Gastrocnemius medialis (tissue), 4 donors: ENCODE results near the gene HYAL1.

Experiments used
- CTCF ChIP-seq, 5 experiments: fragments of 450-650 bp in 3 of 5; fragments of 200-600 bp in 2 of 5; sonication (generic) in 2 of 5; IDR thresholded peaks in 4 of 5; conservative IDR thresholded peaks in 1 of 5; 1 replicate in 4 of 5; 2 replicates in 1 of 5; pipeline ENCODE4 v1.5.1; 2016 to 2019; ENCODE audit warnings: antibody characterized with exemption in 5 of 5, mild to moderate bottlenecking in 3 of 5, moderate library complexity in 3 of 5
- POLR2A ChIP-seq, 2 donors: fragments of 450-650 bp; IDR thresholded peaks; one replicate each; pipeline ENCODE4 v1.6.1; 2017; ENCODE audit warnings: antibody characterized with exemption in 2 of 2, mild to moderate bottlenecking in 2 of 2, moderate library complexity in 2 of 2

GRCh38 chr3:50351323-50351697 is 47.9 kb upstream of the HYAL1 start:
- no peak for TF ChIP-seq CTCF (IDR thresholded peaks at IDR 0.05 in 4 of 5, conservative IDR thresholded peaks at IDR 0.05 in 1 of 5)
- no peak for TF ChIP-seq POLR2A (IDR thresholded peaks at IDR 0.05)
